Measurements from ENCODE around the gene CHRNA5.
A peak's percentile ranks its signal among the peaks of the same experiment; 100 is the strongest.
"Not testable (repeated sequence)": the region's sequence is repeated elsewhere in the genome, so short reads cannot be mapped to it uniquely, and the experiment has no call there.

Gene CHRNA5

DNA sequence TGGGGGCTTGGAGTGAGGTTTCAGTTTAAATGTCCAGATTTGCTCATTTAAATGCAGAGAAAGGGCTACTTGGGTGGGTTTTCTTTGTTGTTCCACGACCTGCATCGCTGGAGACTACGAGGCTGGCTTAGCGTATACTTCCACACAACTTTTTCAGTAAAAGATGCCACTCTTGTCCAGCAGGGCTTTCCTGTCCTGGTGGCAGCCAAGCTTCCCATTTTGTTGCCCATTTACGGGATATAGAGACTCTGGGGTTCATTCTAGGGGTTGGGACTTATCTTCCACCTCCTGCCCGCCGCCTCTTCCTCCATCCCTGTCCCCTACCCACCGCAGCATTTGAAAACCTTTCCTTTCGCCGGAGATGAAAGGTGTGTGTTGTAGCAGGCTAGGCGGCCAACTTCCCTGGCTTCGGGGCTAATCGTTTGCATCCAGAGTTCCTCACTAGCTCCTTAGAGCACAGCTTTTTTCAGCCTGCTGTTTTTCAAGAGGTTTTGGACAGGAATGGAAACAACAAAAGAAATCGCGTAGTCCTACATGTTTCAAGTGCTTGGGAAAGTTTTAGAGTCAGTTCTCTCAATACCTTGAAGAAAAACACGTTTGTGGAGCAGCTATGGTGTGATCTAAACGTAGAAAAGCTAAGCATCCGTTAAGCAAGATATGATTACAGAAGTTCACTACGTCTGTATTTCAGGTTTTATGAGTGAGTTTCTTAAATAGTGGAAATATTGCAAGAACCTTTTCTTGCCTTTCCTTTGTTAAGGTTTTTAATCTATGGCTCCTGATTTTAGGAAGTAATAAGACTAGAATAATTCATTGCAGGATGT is 843 bp downstream of the CHRNA5 start:
- peak; percentile 18 for DNase-seq (ENCODE audit: low read depth)

DNA sequence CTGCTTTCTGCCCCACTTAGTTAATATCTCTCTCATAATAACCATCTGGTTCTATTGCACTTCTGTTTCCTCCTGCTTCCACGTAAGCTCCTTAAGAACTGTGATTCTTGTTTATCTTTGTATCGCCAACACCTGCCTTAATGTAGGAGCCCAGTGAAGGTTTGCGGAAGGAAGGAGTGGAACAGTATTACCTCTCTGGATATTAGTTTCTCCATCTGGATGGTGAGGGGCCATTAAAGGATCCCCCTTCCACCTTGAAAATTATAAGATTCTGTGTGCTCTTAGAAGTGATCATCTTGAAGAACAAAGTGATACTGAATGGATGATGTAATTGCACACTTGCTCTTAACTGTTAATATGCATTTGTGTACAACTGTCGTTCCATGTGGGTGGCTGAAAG is 2.2 kb downstream of the CHRNA5 start:
- DNase-seq (ENCODE audit: low read depth): no peak

DNA sequence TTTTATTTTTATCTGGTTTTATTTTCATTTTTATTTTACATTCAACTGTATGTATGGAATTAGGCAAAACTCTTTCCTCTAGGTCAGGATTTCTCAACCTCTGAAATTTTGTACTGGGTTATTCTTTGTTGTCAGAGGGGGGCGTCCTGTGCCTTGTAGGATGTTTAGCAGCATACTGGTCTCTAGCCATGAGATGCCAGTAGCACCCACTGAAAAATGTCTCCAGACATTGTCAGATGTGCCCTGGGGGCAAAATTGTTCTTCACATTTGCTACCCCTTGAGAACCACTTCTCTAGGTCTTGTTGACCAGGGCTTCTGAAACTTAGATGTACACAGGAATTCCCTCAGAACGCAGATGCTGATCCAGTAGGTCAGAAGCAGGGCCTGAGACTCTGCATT is 5.4 kb downstream of the CHRNA5 start:
- DNase-seq (ENCODE audit: low read depth): no peak

DNA sequence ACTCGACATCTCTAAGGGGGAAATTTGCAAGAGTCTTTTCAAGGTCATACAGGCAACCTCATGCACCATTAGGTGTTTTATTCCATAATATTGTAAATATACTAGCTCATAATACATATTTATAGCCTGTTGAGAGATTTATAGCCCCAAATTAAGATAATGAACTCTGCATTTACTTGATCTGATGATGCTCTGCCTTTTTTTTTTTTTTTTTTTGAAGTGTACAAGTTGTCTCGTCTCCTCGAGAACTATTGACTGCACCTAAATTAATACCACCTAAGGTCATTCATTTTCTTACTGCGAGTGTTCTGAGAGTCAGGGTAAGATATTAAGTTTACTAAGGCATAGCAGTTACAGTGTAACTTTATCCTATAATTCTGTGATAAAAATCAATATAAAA is 6.1 kb downstream of the CHRNA5 start:
- no peak for DNase-seq (ENCODE audit: low read depth)

DNA sequence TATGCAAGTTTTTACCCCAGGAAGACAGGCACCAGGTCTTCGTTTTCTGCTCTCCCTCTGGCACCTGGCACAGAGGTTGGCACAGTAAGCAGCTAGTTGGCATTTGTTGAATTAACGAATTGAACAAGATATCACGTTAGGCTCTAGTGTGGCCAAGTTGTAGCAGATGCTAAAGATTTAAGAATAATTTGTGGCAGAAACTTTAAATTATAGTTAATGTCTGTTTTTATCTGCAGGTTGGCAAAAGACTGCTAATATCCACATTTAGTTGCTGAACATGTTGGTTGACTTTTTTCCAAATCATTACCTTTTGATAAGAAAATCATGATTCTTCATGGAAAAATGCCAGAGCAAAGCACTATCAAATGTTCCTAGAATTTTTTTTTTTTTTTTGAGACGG is 8.1 kb downstream of the CHRNA5 start:
- DNase-seq (ENCODE audit: low read depth): no peak

DNA sequence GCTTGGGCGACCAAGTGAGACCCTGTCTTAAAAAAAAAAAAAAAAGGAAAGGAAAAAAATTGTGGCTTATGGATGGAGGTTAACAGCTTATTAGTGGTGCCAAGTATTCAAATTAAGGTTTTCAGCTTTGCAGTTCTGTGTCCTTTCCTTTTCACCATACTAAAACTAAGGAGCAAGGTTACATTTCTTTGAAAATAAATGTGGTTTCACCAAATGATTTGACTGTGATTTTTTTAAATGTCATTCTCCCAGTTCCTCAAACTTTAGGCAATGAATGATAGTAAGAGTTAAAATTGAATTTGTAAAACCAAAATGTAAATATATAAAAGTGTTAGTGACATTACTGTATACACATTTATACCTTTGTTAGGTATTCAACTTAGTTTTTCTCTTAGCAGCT is 9.6 kb downstream of the CHRNA5 start:
- no peak for DNase-seq (ENCODE audit: low read depth)

DNA sequence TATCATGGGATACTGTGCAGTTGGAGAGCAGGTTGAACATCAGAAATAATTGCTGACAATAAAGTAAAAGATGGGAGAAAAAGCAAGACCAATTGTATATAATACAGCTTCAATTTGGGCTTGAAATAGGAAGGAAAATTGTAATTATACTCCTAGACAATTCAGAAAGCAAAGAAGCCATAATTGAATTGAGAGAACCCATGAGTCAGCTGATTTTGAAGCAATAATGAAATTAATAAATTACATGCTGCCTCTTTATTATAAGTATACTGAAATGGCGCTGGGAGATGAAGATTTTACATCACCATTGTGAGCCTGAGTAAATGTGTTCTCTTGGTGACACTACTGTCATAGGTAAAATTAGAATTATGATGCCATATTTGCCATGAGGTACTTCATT is 32.3 kb downstream of the CHRNA5 start:
- DNase-seq (ENCODE audit: low read depth): no peak

DNA sequence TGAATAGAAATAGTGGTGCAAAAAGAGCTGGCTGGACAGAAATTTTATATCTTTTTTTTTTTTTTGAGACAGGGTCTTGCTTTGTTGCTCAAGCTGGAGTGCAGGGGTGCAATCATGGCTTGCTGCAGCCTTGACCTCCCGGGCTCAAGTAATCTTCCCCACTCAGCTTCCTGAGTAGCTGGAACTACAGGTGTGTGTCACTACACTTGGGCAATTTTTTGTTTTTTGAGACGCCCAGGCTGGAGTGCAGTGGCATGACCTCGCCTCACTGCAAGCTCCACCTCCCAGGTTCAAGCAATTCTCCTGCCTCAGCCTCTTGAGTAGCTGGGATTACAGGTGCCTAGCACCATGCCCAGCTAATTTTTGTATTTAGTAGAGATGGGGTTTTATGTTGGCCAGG is 33.0 kb downstream of the CHRNA5 start:
- DNase-seq (ENCODE audit: low read depth): no peak

DNA sequence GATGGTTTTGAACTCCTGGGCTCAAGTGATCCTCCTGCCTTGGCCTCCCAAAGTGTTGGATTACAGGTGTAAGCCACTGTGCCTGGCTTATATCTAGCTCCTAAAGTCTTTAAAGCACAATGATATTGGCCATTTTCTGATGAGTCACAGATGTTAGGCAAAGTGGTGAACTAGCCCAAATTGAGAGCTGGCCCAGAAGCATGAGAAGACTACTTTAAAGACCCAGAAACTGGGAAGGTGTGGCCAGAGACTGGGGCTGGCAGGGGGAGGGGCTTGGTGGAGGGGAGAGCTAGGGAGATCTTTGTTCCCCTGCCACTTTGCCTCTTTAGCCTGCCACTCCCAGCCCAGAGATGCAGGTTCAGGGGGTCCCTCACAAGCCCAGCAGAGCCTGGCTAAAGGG is 33.9 kb downstream of the CHRNA5 start:
- no peak for DNase-seq (ENCODE audit: low read depth)

DNA sequence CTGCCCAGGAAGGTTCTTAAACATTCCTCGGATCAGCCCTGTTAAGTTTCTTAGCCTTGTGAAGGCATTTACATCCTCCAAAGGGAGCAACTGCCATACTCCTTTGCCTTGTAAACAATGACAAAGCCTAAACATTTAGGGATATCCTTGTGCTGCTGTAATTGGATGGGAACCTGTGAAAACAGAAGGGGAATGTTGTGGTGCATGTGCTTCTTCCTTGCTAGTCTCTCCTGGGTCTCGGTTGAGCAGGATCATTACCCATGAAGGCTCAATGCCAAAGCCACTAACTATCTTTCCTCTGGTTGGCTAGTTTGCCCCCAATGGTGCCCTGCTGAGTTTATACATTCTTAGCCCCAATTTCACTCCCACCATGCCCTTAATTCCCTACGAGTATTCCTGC is 38.1 kb downstream of the CHRNA5 start:
- no peak for DNase-seq (ENCODE audit: low read depth)

DNA sequence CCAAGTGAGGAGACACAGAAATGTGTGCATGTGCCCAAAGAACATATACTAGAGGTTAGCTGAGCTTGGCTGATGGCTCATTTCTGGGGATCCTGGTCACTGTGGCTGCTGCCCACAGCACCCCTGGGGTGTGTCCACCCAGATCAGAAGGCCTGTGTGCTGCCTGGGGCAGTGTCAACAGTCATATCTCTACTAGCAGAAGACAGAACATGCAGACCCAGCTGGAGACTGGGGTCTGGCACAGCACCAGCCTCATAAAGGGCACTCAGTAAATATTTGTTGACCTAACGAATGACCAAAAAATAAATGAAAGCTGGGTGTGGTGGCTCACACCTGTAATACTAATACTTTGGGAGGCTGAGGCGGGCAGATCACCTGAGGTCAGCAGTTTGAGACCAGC is 39.1 kb downstream of the CHRNA5 start:
- DNase-seq (ENCODE audit: low read depth): no peak

DNA sequence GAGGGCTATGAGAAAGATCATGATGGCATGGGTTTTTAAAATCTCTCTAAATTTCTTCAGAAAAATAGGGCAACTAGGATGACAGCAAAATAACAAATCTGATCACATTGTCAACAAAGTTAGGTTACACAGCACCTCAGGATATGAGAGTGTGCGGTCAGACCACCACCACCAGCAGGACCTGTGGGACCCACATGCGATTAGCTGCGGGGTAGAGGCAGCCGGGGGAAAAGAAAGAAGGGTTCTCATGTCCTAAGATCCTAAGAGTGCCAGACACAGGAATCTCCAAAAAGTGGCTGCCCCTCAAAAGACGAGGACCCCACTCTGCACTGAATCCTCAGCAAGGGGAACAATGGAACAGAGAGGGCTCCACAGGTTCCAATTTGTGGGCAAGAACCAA is 39.9 kb downstream of the CHRNA5 start:
- no peak for DNase-seq (ENCODE audit: low read depth)

DNA sequence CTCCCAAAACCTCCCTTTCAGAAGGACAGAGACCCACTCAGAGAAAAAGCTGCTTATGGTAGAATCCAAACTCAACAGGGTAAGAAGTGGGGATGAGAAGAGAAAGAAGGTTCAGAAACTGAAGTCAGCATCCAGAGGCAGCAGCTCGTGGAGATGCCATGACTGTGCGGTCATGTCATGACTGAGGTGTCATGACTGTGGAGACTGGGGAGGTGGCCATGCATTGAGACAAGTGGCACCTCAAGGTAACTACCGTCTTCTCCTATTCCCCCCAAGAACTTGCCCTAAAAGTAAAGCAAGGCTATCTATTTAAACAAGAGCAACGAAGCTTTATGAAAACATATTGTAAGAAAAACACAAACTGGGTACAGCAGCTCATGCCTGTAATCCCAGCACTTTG is 40.4 kb downstream of the CHRNA5 start:
- DNase-seq (ENCODE audit: low read depth): no peak

DNA sequence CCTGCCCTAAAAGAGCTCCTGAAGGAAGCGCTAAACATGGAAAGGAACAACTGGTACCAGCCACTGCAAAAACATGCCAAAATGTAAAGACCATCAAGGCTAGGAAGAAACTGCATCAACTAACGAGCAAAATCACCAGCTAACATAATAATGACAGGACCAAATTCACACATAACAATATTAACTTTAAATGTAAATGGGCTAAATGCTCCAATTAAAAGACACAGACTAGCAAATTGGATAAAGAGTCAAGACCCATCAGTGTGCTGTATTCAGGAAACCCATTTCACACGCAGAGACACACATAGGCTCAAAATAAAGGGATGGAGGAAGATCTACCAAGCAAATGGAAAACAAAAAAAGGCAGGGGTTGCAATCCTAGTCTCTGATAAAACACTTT is 44.2 kb downstream of the CHRNA5 start:
- DNase-seq (ENCODE audit: low read depth): not testable (repeated sequence)

DNA sequence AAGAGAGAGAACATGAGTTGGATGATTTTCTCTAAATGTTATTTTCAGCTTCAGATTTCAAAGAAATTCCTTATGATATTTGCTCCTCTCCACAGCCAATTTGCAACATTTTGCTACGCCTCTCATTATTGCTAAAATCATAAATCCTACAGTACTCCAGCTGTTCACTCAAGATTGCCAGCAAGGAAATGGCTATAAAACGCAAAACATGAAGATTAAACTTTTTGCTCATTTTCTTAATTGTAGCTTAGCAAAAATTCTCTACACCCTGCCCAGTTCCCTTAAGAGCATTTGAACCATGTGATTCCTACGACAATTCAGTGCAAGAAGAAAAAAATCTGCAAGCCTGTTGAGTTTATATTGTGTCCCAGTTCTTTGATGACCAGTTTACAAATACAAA is 48.7 kb downstream of the CHRNA5 start:
- DNase-seq (ENCODE audit: low read depth): no peak

DNA sequence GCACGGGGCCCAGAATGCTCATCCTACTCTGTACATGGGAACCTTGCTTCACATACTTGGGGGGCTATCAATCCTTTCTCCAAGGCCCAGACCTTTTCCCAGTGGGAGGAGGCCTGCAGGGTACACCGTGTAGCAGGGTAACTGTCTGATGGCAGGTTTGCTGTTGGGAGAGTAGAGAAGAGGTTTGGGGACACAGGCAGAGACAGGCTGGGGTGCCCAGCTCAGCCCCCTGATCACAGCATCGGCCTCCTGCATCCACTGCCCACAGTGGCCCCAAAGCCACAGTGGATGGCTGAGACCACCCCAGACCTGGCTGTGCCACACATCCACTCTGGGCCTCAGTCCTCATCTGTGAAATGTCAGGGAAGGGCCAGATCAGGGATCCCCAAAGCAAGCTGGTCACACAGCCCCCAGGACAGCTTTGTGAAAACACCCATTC is 49.9 kb downstream of the CHRNA5 start:
- DNase-seq (ENCODE audit: low read depth): no peak

DNA sequence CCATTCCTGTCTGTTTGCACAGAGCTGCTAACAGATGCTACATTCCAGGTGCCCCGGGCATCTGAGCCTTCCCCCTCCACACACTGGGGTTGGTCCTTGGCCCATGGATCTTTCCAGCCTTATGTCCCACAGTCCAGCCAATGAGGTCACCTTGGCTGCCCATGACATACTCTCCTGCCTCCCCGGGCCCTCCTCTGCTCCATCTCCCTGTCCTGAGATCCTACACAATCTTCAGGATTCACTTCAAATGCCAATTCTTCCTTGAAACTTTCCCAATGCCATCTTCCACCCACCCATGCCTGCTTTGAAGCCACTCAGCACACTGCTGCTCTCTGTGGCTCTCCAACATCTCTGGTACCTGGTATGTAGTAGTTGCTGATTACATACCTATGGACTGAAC is 51.2 kb downstream of the CHRNA5 start:
- DNase-seq (ENCODE audit: low read depth): no peak

DNA sequence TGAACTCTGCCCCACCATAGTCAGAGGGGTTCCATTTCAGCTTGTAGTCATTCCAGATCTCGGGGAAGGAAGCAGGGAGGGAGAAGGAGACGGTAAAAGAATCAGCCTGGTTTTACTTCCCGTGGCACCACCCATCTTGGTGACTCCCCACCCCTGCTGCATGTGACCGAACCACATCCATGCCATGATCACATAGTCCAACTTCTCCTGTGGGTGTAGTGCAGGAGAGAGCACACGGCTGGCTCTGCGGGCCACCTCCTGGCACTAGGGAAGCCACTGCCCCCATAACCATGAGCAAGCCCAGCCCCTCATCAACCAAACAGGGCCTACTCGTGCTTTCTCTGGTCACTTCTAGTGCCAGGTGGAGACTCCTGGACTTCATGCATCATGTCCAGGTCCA is 51.8 kb downstream of the CHRNA5 start:
- DNase-seq (ENCODE audit: low read depth): no peak

DNA sequence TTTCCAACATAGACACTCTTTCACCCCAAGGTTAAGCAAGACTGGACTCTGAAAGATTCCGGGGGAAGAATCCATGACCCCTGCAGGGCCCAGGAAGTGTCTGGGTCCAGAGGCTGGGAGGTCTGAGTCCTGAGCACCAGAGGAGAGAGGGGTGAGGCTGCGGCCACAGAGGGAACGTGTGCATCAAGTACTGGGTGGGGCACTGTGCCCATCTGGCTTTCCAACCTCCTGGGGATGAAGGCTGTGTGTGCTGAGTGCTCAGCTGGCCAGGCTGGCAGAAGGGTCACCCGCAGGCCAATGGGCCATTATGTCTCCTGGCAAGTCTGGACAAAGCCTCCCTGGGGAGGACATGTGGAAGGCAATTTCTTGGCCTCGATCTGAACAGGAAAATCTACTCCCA is 52.2 kb downstream of the CHRNA5 start:
- DNase-seq (ENCODE audit: low read depth): no peak

DNA sequence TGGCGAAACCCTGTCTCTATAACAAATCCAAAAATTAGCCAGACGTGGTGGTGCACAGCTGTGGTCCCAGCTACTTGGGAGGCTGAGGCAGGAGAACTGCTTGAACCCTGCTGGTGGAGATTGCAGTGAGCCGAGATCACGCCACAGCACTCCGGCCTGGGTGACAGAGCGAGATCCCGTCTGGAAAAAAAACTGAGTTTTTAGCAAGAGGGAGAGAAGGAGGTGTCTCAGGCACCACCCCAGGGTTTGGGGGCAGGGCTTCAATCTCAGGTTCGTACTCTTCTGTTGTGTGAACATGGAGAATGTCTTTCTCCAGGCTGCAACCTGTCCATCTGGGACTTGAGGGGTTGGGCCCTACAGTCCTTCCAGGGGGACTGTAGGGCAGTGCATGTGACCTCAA is 52.7 kb downstream of the CHRNA5 start:
- no peak for DNase-seq (ENCODE audit: low read depth)

DNA sequence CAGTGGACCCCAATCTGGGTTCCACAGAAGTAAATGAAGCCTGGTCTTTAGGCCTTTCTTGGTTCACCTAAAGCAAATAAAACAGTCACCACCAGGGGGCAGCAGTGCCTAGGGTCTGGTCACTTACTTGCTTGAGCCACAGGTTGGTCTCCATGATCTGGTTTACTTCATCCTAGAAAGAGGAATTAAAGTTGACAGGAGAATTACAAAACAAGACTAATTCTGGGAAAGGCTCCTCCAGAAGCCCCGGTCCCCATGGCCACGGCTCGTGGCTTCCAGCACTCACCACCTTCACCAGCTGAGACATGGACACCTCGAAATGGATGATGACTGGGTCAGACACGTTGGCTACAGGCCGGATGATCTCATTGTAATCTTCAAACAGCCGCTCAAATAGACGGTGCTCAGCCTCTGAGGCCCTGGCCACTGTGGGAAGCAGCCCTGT is 53.2 kb downstream of the CHRNA5 start:
- DNase-seq (ENCODE audit: low read depth): peak; percentile 71

DNA sequence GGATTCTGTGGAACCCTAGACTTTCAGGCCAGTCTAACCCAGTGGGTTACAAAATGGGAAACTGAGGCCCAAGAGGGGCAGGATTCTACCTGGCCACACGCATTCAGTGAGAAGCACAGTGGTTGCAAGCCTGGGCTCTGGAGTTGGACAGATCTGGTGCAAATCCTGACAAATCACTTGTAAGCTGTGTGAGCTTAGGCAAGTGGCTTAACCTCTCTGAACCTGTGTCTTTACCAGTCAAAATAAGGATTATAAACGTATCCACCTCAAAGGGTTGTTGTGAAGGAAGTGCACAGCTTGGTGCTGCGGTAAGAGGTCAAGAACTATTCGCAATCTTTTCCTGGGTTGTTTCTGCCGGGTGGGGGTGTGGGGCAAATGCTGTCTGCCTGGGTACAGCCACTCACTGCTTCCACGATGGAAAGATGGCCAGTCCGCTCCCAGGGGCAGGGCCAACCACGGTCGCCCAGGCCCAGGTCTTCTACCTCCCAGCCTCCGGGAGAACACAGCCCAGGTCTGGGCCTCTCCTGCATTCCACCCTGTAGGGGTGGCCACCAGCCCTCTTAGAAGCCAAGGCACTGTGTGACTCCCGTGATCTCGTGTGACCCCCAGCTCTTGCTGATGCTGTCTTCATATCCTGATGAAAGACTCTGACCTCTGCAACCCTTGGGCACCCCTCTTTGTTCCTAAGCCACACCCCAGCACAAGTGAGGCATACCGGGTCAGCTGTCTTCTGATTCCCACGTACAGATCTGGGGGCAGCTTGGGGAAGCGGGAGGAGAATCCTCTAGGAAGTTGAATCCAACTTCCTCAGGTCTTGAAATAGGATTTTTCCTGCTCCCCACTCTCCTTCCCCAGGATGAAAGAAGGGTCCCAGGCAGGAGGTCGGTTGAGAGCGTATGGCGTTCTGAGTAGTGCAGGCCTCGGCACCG is 54.0 kb downstream of the CHRNA5 start:
- DNase-seq (ENCODE audit: low read depth): no peak

DNA sequence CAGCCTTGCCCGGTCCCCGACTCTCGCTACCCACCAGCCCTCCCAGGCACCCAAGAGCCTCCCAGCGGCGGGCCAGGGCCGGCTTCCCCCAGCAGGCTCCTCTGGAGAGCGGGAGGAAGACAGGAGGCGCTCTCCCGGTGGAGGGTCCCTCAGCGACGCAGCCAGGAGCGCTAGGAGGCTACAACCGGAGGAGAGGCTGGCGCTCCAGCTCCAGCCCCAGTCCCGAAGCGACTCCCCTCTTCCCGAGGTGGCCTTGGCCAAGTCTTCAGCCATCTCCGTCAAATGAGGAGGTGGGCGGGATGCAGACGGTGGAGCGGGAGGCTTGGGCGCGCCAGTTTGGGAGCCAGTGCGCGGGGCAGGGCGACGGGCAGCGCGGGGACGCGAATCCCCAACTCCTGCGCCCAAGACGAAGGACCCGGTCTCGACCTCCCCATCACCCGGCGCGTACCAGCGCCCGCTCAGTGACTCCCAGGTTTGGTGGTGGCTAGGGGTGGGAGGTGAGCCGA is 54.8 kb downstream of the CHRNA5 start:
- peak; percentile 13 for DNase-seq (ENCODE audit: low read depth)

All from iris pigment epithelial cell (primary cell).